ENCODE results near the gene CACNA2D4.

Gene CACNA2D4

DNA sequence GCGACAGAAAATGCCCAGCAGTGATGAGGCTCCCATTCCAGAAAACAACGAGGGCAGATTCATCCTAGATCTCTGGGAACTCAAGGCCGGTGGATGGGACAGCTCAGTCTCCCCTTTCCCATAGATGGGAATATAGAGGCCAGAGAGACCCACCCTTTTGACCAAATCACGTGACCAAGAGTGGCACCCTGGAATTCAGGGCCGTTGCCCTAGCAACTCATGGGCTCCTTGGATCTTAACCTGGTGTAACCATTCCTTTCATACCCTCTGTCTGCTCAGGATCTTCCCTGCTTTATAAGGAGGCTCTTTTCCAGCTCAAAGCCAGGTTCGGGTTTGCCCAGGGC is 106.5 kb downstream of the CACNA2D4 start:
- no peak for DNase-seq

DNA sequence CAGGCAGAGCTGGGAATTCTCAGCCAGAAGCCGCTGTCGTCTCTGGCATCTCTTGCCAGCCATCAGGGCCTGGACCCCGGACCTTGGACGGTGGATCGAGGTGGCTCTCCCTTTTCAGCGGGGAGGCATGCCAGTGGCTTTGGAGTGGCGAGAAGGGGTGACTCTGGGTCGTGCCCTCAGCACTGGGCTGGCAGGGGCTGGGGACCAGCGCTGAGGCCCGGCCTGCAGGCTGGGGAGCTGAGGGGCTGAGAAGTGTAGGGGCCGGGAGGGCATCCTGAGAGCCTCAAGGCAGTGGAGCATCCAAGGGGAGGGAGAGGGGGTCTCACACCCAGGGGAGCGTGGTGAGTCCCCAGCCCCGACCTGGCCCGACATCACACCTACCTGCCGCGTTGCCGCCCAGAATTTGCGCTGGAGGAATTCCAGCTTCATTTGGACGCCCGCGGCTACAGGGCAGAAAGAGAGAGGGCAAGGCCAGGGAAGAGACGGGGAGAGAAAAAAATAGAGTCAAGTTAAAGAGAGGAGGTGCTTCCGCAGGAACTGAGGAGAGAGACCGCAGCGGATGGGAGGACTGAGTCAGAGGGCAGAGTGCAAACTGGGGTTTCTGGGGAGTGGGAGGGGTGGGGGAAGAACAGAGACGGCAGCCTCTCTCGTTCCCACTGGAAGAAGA is 107.0 kb downstream of the CACNA2D4 start:
- no peak for DNase-seq

DNA sequence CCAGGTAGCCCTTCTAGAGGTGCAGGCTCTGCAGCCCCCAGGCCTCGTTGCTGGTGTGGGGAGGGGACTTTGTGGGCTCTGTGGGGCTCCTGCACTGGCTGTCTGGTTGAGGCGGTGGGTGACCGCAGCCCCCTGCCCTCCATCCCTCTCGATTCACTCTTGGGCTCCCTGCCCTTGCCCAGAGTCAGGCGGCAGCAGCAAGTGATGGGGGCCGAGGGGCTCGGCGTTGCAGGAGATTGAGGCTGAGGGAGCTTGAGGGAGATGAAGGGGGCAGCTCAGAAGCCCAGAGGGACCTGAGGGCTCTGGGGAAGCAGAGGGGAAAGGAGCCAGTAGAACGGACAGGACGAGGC is 107.5 kb downstream of the CACNA2D4 start:
- DNase-seq: no peak

DNA sequence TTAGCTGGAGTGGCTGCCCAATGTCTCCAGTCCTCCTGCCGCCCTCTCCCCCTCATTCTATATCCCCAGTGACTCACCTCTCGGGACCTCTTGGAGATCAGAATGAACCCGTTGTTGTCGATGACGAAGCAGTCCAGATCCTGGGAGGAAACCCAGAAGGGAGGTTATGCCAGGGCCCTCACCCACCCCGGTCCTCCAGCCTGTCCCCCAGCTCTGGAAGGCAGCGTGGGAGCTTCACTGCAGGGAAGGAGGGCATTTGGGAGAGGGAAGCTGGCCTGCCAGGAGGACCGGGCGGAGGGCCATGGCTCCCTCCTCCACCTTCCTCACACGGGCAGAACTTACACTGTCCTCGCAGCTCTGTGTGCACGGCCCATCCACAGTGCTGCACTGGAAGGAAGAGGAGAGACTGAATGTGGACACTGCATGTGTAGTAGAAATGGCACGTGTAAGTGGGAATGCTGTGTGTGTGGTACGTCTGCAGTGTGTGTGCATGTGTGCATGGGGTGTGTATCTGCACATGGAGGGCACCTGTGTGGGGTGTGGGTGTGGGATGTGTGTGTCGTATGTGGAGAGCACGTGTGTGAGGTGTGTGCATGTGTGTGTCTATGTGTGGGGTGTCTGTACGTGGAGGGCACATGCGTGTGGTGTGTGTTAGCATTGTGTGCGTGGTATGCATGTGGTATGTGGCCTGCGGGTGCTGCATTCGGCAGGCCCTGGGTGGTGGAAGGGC is 108.1 kb downstream of the CACNA2D4 start:
- no peak for DNase-seq

DNA sequence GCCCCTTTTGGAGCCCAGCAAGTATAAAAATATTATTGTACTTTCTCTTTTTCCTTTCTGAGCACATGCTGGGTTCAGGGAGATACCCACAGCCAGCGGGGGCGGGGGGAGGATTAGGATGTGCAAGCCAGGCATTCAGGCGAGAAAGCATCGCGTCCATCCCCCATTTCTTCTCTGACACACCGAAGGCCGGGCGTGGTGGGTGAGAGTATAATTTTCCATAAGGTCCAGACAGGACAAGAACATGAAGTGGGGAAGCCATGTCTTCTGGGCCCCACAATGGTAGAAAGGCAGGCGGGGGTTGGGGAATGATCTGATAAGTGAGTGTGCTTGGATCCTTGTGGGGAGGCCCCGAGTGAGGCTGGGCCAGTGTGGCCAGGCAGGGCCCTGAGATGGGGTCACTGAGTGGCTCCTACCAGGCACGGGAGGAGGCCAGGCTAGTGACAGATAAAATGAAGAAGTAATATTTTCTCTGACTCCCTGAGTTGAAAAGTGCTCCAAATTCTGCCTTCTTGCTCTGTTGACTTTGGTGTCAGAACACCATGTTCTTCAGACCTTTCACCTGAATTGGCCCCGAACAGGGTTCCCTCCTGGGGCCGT is 108.8 kb downstream of the CACNA2D4 start:
- no peak for DNase-seq

DNA sequence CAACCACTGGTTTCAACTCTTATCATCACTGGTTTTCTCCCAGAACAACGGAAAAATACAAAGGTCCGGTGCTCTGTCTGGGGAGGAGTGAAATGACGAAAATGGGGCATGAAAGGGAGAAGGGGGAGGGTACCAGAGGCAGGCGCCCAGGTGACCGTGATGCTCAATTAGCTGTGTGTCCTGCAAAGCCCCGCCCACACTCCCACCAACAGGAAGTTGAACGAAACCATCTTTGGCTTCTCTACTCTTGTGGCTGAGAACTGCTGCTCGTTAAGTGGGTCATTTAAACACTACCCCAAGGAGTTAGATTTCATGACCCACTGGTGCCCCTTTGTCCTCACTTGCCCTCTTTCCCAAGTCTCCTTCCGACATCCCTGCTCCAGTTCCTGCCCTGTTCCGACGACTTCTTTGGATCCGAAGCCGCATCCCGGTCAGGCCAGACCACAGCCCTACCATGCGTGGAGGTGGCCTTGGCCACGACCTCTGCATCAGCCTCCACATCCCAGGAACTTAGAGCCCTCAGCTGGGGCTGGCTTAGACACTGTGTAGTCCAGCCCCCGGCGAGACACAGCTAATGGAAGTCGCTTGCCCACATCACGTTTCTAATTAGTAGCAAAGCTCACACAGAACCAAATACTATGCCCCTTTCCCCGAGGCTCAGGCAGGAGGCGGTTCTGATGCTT is 109.5 kb downstream of the CACNA2D4 start:
- no peak for DNase-seq

DNA sequence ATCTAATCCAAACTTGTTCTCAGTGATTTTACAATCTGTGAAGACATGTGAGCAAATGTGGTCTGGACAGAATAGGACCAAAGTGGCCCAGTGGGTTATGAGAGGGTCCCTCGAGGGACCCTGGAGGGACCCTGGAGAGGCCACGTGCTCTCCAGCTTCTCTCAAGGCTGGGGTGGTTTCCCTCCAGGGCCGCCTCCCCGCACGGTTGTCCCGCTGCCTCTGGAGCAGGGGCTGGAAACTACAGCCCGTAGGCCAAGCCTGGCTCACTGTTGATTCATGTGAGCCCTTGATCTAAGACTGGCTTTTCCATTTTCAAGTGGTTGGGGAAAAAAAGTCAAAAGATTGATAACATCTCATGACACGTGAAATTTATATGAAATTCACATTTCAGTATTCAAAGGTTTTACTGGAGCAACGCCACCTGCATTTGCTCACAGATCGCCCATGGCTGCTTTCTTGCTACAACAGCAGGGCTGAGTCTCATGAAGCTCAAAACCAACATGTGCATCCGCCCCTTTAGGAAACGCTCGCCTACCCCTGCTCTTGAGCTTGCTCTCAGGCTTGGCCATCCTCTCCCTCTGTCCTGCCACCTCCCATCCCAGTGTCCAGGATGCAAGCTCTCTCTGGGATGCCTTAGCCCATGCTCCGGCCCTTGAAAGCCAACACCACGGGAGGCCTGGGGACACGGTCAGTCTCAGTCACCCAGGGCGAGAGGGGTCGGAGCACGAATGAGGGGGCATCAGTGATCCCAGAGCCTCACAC is 110.2 kb downstream of the CACNA2D4 start:
- DNase-seq: no peak

DNA sequence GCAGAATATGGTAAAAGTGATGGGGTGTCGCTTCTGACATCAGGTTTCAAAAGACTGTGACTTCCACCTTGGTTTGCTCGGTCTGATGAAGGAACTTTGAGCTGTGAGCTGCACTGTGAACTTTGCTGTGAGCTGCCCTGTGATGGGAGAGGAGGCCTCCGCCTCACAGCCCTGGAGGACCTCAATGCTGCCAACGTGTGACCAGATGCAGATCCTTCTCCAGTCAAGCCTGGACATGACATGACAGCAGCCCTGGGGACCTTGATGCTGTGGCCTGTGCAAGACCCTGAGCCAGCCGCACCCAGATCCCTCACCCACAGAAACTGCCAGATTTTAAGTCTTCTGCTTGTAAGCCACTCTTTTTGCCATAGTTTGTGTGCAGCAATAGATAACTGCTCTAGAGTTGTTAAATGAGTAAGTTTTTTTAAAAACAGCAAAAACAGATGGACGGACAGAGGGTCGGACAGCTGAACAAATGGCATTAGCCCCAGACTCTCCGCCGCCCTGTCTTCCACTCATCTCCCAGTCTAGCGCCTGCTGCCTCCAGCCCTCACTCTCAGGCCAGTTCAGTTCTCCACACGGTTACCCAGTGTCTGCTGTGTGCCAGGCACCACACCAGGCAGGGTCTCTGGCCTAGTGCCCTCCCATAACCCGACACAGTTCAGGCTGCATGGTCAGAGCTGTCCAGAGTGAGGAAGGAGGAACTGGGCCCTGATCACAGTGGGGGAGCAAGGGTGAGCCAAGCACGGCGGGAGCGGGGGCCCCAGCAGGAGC is 111.2 kb downstream of the CACNA2D4 start:
- DNase-seq: no peak

DNA sequence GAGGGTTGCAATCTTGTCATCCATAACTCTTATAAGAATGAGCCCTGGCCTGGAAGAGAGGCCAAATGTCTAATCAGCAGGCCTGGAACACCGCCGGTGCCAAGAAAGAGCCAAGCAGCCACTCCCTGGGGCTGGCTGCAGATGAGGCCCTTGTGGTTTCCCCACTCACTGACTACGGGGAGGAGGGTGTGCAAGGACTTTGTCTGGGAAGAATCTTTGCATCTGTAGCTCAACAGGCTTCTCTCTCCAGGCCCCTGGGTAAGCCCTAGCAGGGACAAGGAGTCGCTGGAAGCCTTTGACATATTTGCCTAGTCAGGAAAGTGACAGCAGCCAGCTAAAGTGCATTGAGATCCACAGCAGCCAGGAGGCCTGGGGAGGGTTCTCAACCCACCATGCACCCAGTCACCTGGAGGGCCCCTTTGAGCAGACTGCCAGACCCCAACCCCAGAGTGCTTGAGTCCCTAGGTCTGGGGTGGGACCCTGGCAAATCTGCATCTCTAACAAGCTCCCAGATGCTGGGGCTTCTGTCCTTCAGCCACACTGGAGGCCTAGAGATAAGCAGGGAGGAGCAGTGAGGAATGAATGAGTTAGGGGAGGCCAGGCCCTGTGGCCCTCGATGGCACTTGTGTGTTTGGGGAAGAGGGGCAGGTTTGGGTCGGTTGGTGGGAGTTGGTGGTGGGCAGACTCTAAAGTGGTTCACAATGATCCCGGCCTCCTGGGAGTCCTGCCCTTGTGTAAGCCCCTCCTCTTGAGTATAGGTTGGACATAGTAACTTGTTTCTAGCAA is 112.0 kb downstream of the CACNA2D4 start:
- no peak for DNase-seq

DNA sequence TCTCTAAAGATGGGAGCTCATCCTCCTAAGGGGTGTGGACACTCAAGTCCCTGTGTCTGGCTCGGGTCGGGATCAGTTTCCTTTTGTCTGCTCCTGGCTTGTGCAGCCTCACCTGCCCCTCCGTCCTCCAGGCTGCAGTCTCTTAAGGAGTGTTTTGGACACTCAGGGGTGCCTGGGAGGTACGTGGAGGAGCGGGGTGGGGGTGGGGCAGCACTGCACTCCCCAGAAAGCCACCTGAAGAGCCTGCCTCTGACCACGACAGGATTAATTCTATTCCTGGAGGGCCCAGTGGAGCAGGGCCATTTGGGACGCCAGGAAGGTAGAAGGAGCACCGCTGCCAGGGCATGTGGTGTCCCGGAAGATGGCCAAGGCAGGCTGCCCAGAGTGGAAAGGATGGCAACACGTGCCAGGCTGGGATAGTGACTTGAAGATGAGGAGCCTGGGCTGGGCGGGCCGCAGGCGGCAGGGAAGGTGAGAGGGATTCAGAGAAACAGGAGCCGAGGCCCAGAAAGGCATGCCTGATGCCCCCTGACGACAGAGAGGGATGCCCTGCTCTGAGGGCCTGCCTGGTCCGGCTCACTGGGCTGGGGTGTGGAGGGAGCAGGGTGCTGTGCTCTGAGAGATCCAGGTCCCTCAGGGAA is 112.9 kb downstream of the CACNA2D4 start:
- no peak for DNase-seq

DNA sequence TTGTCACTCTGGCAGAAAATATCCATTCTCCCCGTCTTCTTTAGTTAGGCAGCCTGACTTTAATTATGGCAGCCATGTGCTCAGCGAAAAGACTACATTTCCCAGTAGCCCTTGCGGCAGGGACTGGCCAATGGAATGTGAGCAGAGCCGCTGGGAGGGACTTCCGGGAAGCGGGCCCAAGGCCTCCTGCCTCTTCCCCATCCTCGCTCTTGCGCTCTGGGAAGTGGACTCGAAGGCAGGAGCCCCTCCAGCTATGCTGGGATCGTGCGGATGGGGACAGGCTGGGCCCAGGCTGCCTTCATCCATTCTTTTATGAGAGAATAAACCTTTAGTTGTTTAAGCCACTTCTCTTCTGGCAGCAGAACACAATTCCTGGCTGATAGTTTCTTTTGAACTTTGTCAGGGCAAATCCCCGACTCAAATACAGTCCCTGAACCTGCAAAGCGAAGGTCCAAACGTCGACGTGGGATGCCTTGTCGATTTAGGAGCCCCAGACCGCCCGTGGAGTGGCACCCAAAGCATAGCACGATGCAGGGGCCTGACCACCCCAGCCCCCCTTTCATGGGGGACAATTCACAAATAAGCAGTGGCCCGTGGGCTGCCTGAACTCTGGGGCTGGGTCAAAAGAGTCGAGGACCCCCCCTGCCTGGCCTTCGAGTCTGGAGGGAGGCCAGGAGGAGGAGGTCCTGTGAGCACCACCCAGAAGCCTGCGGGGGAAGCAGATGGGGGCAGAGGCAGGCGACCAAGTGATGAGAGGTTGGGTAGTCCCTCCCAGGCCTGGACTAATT is 113.7 kb downstream of the CACNA2D4 start:
- peak; percentile 77 for DNase-seq

DNA sequence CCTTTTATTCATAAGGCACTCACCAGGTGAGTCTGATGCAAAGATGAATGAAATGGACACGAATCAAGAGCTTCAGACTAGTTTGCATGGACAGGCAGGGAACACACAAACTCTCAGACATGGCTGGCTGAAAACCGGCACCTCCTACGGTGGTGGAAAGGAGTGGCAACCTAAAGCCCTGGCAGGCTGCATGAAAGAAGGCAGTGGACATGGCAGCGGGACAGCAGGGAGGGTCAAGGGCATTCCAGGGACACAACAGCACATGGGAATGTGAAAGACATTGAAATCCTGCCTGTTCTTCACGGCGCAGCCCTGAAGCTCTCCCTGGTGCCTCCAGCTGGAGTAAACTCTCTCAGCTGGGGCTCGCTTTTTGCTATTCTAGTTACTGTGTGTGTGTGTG is 114.7 kb downstream of the CACNA2D4 start:
- DNase-seq: no peak

DNA sequence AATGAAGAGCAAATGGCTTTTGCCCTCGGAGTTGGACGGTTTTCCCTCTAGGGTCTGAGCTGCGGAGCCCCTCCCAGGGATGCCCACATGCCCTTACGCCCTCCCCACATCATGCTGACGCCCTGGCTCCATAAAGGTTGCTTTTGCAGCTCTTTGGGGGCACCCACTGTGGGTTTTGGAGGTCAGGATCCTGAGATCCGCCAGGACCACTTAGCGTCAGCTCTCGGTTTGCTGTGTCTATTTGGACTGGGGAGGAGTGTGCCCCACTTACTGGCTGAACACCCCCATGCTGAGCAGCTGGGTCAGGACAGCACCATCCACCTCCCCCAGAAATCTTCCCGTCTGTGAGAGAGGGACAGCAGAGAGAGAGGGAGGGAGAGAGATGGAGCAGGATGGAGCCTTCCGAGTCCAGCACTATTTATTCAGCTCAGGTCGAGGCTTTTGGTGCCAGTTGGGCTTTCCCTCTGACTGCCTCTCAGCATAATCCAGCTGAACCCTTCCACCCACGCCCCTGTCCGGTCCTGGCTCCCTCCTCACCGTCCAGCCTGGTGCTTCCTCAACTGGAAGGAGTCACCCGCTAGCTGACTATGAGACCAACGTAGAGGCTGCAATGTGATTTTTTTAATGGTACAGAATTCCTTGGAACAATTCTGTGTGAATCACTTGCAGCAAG is 117.0 kb downstream of the CACNA2D4 start:
- DNase-seq: no peak

DNA sequence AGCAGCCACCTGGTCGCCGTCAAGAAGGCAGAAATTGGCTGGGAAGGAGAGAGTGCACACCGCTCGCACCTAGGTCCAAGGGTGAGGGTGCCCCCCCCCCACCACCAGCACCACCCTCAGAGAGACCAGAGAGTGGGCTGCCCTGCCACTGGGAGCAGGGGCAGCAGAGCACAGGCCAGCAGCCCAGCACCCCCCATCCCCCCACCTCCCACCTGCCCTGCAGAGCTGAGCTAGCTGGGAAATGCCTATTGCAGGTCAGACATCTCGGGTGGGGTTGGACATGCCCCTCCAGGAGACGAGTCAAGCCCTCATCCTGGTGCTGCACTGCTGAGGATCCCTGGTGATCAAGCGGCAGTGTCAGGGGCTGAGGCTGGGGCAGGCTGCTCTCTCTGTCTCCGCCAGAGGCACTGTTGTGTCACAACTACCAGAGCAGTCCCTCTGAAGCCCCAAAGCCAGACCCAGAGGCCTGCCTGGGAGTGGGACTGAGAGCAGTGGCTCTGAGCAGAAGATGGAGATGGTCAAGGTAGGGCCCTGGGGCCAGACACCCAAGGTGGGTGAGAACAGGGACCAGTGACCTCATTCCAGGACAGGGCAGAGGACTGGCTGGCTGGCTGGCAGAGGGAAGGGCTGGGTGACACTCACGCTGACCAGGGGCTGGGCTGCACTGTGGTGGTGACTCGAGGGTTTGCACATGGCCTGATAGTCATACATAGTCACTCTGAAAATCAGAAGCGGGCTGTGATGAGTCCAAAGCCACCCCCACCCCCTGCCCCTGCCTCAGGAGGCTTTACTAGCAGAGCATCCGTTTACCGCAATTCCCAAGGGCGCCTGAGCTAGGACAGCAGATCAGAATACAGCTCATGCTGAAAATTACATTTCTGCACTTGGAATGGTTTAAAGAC is 117.8 kb downstream of the CACNA2D4 start:
- no peak for DNase-seq

DNA sequence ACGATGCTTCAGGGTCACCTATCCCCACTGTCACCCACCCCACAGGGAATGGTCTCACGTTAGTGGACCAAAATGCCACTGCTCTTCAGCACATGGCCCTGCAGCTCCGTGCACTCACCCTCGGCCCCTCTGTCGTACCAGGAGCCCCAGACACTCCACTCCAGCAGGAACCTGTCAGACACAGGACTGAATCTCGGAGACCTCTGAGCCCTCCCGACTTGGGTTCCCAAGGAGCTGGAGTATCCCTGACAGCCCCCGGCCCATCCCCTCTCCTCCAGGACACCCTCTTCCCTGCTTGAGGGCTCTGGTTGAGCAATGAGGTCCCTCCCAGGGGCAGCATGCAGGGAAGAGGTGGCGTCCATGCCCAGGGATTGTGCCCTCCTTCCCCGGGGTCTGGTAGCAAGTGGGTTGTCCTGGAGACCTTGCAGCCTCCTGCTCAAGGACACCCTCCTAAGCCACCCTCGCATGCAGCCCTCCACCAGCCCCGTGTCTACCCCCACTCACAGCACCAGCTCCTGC is 118.5 kb downstream of the CACNA2D4 start:
- DNase-seq: no peak

DNA sequence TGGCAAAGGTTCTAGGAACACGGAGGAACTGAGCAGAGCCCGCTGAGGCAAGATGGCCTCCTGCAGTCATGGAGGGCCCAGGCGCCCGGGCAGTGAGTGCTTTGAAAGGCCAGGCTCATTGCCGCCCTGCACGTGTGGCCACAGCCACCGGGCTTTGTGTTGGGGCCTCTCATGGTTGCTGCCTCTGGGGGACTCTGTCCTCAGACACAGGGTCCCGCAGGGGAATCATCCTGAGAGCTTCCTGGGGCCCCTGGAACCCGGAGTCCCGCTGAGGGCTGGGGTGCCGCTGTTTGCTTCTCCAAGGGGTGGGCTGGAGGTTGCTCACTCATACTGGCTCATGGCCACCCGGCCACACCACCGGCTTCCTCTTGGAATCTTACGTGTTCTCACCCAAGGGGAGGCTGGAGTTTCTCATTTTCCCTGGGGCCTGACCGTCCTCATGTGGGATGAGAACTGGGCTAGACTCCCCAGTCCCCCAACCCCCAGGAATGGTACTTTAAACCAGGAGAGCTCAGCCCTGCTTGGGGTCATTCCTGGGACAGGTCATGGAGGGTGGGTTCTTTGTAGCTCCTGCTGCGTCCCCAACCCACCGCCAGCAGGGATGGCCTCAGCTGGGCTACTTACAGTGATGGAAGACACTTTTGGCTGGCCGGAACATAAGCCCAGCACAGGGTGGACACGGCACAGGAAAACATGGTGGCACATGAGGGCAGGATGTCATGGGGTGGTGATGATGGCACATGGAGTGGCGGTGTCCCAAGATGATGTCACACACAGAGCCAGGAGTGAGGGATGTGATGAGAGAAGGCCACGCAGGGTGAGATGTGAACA is 119.2 kb downstream of the CACNA2D4 start:
- no peak for DNase-seq

DNA sequence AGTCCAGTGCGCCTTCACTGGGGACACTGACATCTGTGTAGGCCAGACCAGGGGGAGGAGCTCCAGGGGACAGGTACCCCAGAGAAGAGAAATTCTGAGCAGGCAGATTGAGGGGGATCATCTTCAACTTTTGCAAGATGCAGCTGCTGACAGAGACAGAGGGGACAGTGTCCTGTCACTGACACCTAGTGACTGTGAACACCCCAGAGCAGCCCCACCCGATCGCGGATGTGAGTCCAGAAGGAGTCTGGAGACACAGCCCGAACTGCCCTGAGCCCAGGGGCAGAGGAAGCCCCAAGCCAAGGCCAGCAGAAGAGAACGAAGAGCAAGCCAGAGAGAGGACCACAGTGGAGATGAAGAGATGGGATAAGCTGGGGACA is 119.8 kb downstream of the CACNA2D4 start:
- DNase-seq: no peak
